CD4-positive, alpha-beta memory T cell (primary cell): ENCODE results near the gene ERC1. TPM values are rescaled to one million over a fixed set of nuclear protein-coding genes. Genes with fewer than 3 reads are reported as not detected.

Experiments used
- CTCF ChIA-PET: fragments of 350-600 bp; sonication (Branson Sonifier 250); formaldehyde crosslinking; loops from one replicate; lab custom pipeline; 2021; ENCODE audit warnings: inconsistent platforms; ENCODE audit not compliant: partially characterized antibody; lab: Charles Lee
- POLR2A ChIA-PET: fragments of 350-600 bp; sonication (Branson Sonifier 250); formaldehyde crosslinking; loops from one replicate; lab custom pipeline; 2021; ENCODE audit not compliant: partially characterized antibody; lab: Charles Lee
- DNase-seq, 5 donors: peaks; one replicate each; pipeline versions ENCODE4 v3.0.0 to v3.0.0-alpha.2; 2020 to 2022; ENCODE audit warnings: mixed read lengths in 1 of 5
- H3K27ac ChIP-seq: one replicate; pipeline ENCODE4 v1.7.0; 2013; ENCODE audit warnings: low read depth, low read length
- H3K27me3 ChIP-seq: 2 replicates; pipeline ENCODE4 v1.7.0; 2013; ENCODE audit warnings: mild to moderate bottlenecking, low read length, moderate library complexity; ENCODE audit not compliant: insufficient read depth
- H3K36me3 ChIP-seq: 2 replicates; pipeline ENCODE4 v1.7.0; 2013; ENCODE audit warnings: mild to moderate bottlenecking, low read length, moderate library complexity; ENCODE audit not compliant: insufficient read depth
- H3K4me1 ChIP-seq: 2 replicates; pipeline ENCODE4 v1.7.0; 2013; ENCODE audit warnings: mild to moderate bottlenecking, low read length, moderate library complexity; ENCODE audit not compliant: insufficient read depth
- H3K4me3 ChIP-seq, 2 donors: one replicate each; pipeline ENCODE4 v1.7.0; 2013; ENCODE audit warnings: low read length in 2 of 2, mild to moderate bottlenecking in 1 of 2
- H3K9me3 ChIP-seq, 2 donors: one replicate each; pipeline ENCODE4 v1.7.0; 2013; ENCODE audit warnings: low read length in 2 of 2, control low read depth in 1 of 2; ENCODE audit not compliant: control insufficient read depth in 1 of 2
- H3K27ac Mint-ChIP-seq, 7 donors: one replicate each; pipeline ENCODE4 v1.8.0; 2020 to 2021; ENCODE audit warnings: mixed read lengths in 7 of 7, mild to moderate bottlenecking in 6 of 7, inconsistent platforms in 3 of 7, moderate library complexity in 3 of 7
- H3K27me3 Mint-ChIP-seq, 2 donors: one replicate each; pipeline ENCODE4 v1.8.0; 2020 to 2021; ENCODE audit warnings: mixed read lengths in 2 of 2
- H3K36me3 Mint-ChIP-seq, 2 donors: one replicate each; pipeline ENCODE4 v1.8.0; 2020 to 2021; ENCODE audit warnings: mixed read lengths in 2 of 2, inconsistent platforms in 1 of 2, mild to moderate bottlenecking in 1 of 2
- H3K4me1 Mint-ChIP-seq, 4 donors: one replicate each; pipeline ENCODE4 v1.8.0; 2020 to 2021; ENCODE audit warnings: mixed read lengths in 4 of 4, mild to moderate bottlenecking in 1 of 4
- H3K4me3 Mint-ChIP-seq, 8 donors: one replicate each; pipeline ENCODE4 v1.8.0; 2020 to 2021; ENCODE audit warnings: mixed read lengths in 8 of 8, mild to moderate bottlenecking in 7 of 8, moderate library complexity in 6 of 8, inconsistent platforms in 3 of 8
- H3K9me3 Mint-ChIP-seq, 8 donors: one replicate each; pipeline ENCODE4 v1.8.0; 2020 to 2021; ENCODE audit warnings: mixed read lengths in 8 of 8, mild to moderate bottlenecking in 5 of 8, inconsistent platforms in 3 of 8, moderate library complexity in 1 of 8
- intact Hi-C: fragments of 100-400 bp; cut with micrococcal nuclease; formaldehyde crosslinking; loops from one replicate; pipeline ENCODE4 v1.15.1; 2023
- polyA plus RNA-seq, 2 donors: library from polyadenylated mRNA; unstranded; fragments of 300-500 nt; fragmentation: Illumina TruSeq; gene quantifications; one replicate each; pipeline ENCODE4 v1.2.3, GENCODE V29; 2021
- total RNA-seq, 2 experiments: library from RNA; stranded (reverse); gene quantifications; one replicate each; pipeline ENCODE4 v1.2.3, GENCODE V29; 2021

ERC1 gene
- total and polyA plus RNA-seq, 4 experiments from 2014 or later, result 4.0 to 41.7 (median 28.7) TPM

- Histone ChIP-seq H3K4me3 (no peak overlapping the region), H3K27me3 (no peaks in the 10 kb centered on the region), H3K9me3 (no peaks in the 10 kb centered on the region), H3K4me1 (no peaks in the 10 kb centered on the region), H3K27ac (no peak overlapping the region), H3K36me3 (no peaks in the 10 kb centered on the region)
- peaks cover 9 to 22% (median 10%) of the 10 kb centered on the region in 4 donors for H3K4me1 Mint-ChIP-seq
- H3K36me3 Mint-ChIP-seq, result no peaks in the 10 kb centered on the region
- intact Hi-C loops, result no loop called here
- H3K27ac Mint-ChIP-seq, result peak overlapping the region in 2 of 7 donors; percentile 0 to 79
- H3K9me3 Mint-ChIP-seq, result no peaks in the 10 kb centered on the region
- peaks cover 10 to 24% of the 10 kb centered on the region in 2 donors for H3K27me3 Mint-ChIP-seq
- peak overlapping the region in 6 of 8 donors; percentile 48 to 79 (median 77) for H3K4me3 Mint-ChIP-seq
- ChIA-PET CTCF (no interaction called here), POLR2A (no interaction called here)
- DNase-seq, result no peak
Observed at GRCh38 chr12:1504895-1505311, 513.9 kb downstream of the ERC1 start.

- CTCF ChIA-PET, result no interaction called here
- H3K27me3 ChIP-seq, result no peaks in the 10 kb centered on the region
- H3K4me1 Mint-ChIP-seq, result peaks cover 9 to 22% (median 10%) of the 10 kb centered on the region in 4 donors
- H3K9me3 ChIP-seq, result no peaks in the 10 kb centered on the region
- no peak overlapping the region for H3K27ac Mint-ChIP-seq
- H3K4me1 ChIP-seq, result no peaks in the 10 kb centered on the region
- no peaks in the 10 kb centered on the region for H3K36me3 ChIP-seq
- peaks cover 10 to 24% of the 10 kb centered on the region in 2 donors for H3K27me3 Mint-ChIP-seq
- intact Hi-C loops, result no loop called here
- no peak overlapping the region for H3K4me3 ChIP-seq
- H3K9me3 Mint-ChIP-seq, result no peaks in the 10 kb centered on the region
- peak overlapping the region in 2 of 8 donors; percentile 36 to 43 for H3K4me3 Mint-ChIP-seq
- no peaks in the 10 kb centered on the region for H3K36me3 Mint-ChIP-seq
- H3K27ac ChIP-seq, result no peak overlapping the region
- no peak for DNase-seq
- POLR2A ChIA-PET, result no interaction called here
Observed at GRCh38 chr12:1505576-1505975, 514.6 kb downstream of the ERC1 start.

- H3K4me3 Mint-ChIP-seq, result no peak overlapping the region
- no peaks in the 10 kb centered on the region for H3K27me3 ChIP-seq
- no peak overlapping the region for H3K27ac ChIP-seq
- peaks cover 14 to 23% of the 10 kb centered on the region in 2 donors for H3K27me3 Mint-ChIP-seq
- H3K4me3 ChIP-seq, result no peak overlapping the region
- peaks cover 0 to 2% (median 0%) of the 10 kb centered on the region in 8 donors for H3K9me3 Mint-ChIP-seq
- H3K9me3 ChIP-seq, result no peaks in the 10 kb centered on the region
- DNase-seq, result no peak
- no peaks in the 10 kb centered on the region for H3K4me1 ChIP-seq
- ChIA-PET CTCF (no interaction called here), POLR2A (no interaction called here)
- no peaks in the 10 kb centered on the region for H3K36me3 ChIP-seq
- peaks cover 9 to 22% (median 10%) of the 10 kb centered on the region in 4 donors for H3K4me1 Mint-ChIP-seq
- intact Hi-C loops, result no loop called here
- H3K36me3 Mint-ChIP-seq, result no peaks in the 10 kb centered on the region
- no peak overlapping the region for H3K27ac Mint-ChIP-seq
Observed at GRCh38 chr12:1507308-1507707, 516.3 kb downstream of the ERC1 start.

GRCh38 chr12:1509413-1510052 is 518.5 kb downstream of the ERC1 start:
- no peaks in the 10 kb centered on the region for H3K36me3 Mint-ChIP-seq
- intact Hi-C loops, result no loop called here
- POLR2A ChIA-PET, result no interaction called here
- no peak for DNase-seq
- H3K27ac Mint-ChIP-seq, result no peak overlapping the region
- H3K4me3 Mint-ChIP-seq, result no peak overlapping the region
- Histone ChIP-seq H3K36me3 (no peaks in the 10 kb centered on the region), H3K9me3 (no peaks in the 10 kb centered on the region), H3K27ac (no peak overlapping the region), H3K27me3 (no peaks in the 10 kb centered on the region), H3K4me1 (no peaks in the 10 kb centered on the region), H3K4me3 (no peak overlapping the region)
- CTCF ChIA-PET, result no interaction called here
- peaks cover 3 to 12% (median 4%) of the 10 kb centered on the region in 4 donors for H3K4me1 Mint-ChIP-seq
- H3K27me3 Mint-ChIP-seq, result peaks cover 7 to 10% of the 10 kb centered on the region in 2 donors
- H3K9me3 Mint-ChIP-seq, result peaks cover 0 to 2% (median 0%) of the 10 kb centered on the region in 8 donors

GRCh38 chr12:1510056-1510812 is 519.2 kb downstream of the ERC1 start:
- no peak for DNase-seq
- Mint-ChIP-seq H3K36me3 (no peaks in the 10 kb centered on the region), H3K4me1 (peaks cover 0 to 5% (median under 1%) of the 10 kb centered on the region in 4 donors), H3K9me3 (peaks cover 0 to 6% (median under 1%) of the 10 kb centered on the region in 8 donors), H3K27me3 (peaks cover 4 to 8% of the 10 kb centered on the region in 2 donors), H3K27ac (no peak overlapping the region), H3K4me3 (no peak overlapping the region)
- H3K27ac ChIP-seq, result no peak overlapping the region
- no peaks in the 10 kb centered on the region for H3K27me3 ChIP-seq
- no peaks in the 10 kb centered on the region for H3K9me3 ChIP-seq
- no peak overlapping the region for H3K4me3 ChIP-seq
- intact Hi-C loops, result no loop called here
- CTCF ChIA-PET, result no interaction called here
- no peaks in the 10 kb centered on the region for H3K36me3 ChIP-seq
- H3K4me1 ChIP-seq, result no peaks in the 10 kb centered on the region
- POLR2A ChIA-PET, result no interaction called here

GRCh38 chr12:1515010-1515409 is 524.0 kb downstream of the ERC1 start:
- CTCF ChIA-PET, result no interaction called here
- H3K27me3 Mint-ChIP-seq, result peaks cover 4 to 9% of the 10 kb centered on the region in 2 donors
- Histone ChIP-seq H3K27ac (no peak overlapping the region), H3K4me1 (no peaks in the 10 kb centered on the region), H3K4me3 (no peak overlapping the region), H3K9me3 (no peaks in the 10 kb centered on the region), H3K27me3 (no peaks in the 10 kb centered on the region), H3K36me3 (no peaks in the 10 kb centered on the region)
- intact Hi-C loops, result no loop called here
- POLR2A ChIA-PET, result no interaction called here
- DNase-seq, result no peak
- H3K9me3 Mint-ChIP-seq, result peaks cover 0 to 17% (median 3%) of the 10 kb centered on the region in 8 donors
- no peak overlapping the region for H3K4me3 Mint-ChIP-seq
- no peaks in the 10 kb centered on the region for H3K4me1 Mint-ChIP-seq
- H3K36me3 Mint-ChIP-seq, result no peaks in the 10 kb centered on the region
- no peak overlapping the region for H3K27ac Mint-ChIP-seq

GRCh38 chr12:1515428-1515827 is 524.4 kb downstream of the ERC1 start:
- POLR2A ChIA-PET, result no interaction called here
- Mint-ChIP-seq H3K36me3 (no peaks in the 10 kb centered on the region), H3K4me3 (no peak overlapping the region), H3K4me1 (no peaks in the 10 kb centered on the region), H3K27ac (no peak overlapping the region), H3K9me3 (peaks cover 0 to 17% (median 3%) of the 10 kb centered on the region in 8 donors), H3K27me3 (peaks cover 4 to 10% of the 10 kb centered on the region in 2 donors)
- Histone ChIP-seq H3K27ac (no peak overlapping the region), H3K9me3 (no peaks in the 10 kb centered on the region), H3K36me3 (no peaks in the 10 kb centered on the region), H3K27me3 (no peaks in the 10 kb centered on the region), H3K4me3 (no peak overlapping the region), H3K4me1 (no peaks in the 10 kb centered on the region)
- intact Hi-C loops, result no loop called here
- no peak for DNase-seq
- CTCF ChIA-PET, result no interaction called here
